Measurements from ENCODE around the gene TEKT3. TPM values are rescaled to one million over a fixed set of nuclear protein-coding genes. Genes with fewer than 3 reads are reported as not detected.

Gene TEKT3
- total RNA-seq: 0.20 and 0.91 TPM in 2 replicates

GRCh38 chr17:15341385-15341849 lies at the start of gene TEKT3:
Gene TEKT3, minus strand, starts transcription at chr17:15341597. Its CDS starts 10,012 bp downstream, at chr17:15331585.

DNA sequence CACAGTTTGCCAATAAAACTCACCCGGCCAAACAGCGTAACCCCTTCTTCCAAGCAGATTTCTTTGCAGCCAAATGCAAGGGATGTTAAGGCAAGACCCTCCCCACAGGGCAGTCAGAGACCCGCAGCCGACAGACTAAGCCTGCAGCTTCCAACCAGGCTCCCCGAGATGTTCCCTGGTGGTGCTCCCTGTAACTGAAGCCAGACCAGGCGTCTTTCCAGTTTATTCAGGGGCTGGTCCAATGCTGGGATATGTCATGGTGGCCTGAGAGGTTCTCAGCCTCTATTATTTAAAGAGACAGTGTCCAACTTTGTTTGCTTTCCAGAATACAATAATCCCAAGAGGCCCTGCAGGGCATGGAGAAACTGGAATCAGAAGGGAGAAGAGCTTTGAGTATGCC lies 76.3 kb downstream of the TEKT3 start, which contains the start of gene PMP22:
TSS of gene PMP22 (minus strand) at position 196 of the 400 bp plus-strand sequence. CDS start 4,599 bp downstream, outside the sequence.

Other genes starting within 250 kb of the TEKT3 start
- 68.1 and 78.1 TPM in 2 replicates for gene PMP22, start 76.3 kb downstream of the TEKT3 start, total RNA-seq
- gene CDRT4, start 126.0 kb upstream of the TEKT3 start, total RNA-seq: 3.4 and 6.7 TPM in 2 replicates
- 31.9 and 32.8 TPM in 2 replicates for gene TVP23C, start 221.9 kb upstream of the TEKT3 start, total RNA-seq

Measured in smooth muscle cell of the pulmonary artery (primary cell).